OCI-LY1 (cell line): ENCODE results near the gene RXYLT1.
A peak's percentile ranks its signal among the peaks of the same experiment; 100 is the strongest.

Experiments
- H2AFZ ChIP-seq: fragments of 200-600 bp; sonication (generic), shearing (Covaris generic); 2 replicates; pipeline ENCODE4 v1.6.0; 2014; ENCODE audit warnings: antibody characterized with exemption, mild to moderate bottlenecking, low read length
- H3F3A ChIP-seq: fragments of 200-600 bp; sonication (generic), shearing (Covaris generic); 2 replicates; pipeline ENCODE4 v1.6.0; 2014; ENCODE audit warnings: mild to moderate bottlenecking, antibody characterized with exemption, low read length, moderate library complexity; ENCODE audit not compliant: insufficient read depth
- H3K27ac ChIP-seq: fragments of 200-600 bp; sonication (generic); 2 replicates; pipeline ENCODE4 v1.5.1; 2014; ENCODE audit warnings: low read length, mixed run types, mild to moderate bottlenecking, low read depth; ENCODE audit not compliant: poor library complexity, severe bottlenecking
- H3K27me3 ChIP-seq: fragments of 200-600 bp; sonication (generic); 2 replicates; pipeline ENCODE4 v1.6.0; 2014; ENCODE audit warnings: antibody characterized with exemption, mild to moderate bottlenecking, low read length, moderate library complexity; ENCODE audit not compliant: insufficient read depth
- H3K36me3 ChIP-seq: fragments of 200-600 bp; sonication (generic); 2 replicates; pipeline ENCODE4 v1.6.1; 2014; ENCODE audit warnings: mild to moderate bottlenecking, antibody characterized with exemption, low read length, moderate library complexity, mixed read lengths; ENCODE audit not compliant: insufficient read depth
- H3K4me1 ChIP-seq: fragments of 200-600 bp; sonication (generic); 2 replicates; pipeline ENCODE4 v1.5.1; 2014; ENCODE audit warnings: mild to moderate bottlenecking, low read length, moderate library complexity; ENCODE audit not compliant: insufficient read depth, severe bottlenecking
- H3K4me2 ChIP-seq: fragments of 200-600 bp; sonication (generic), shearing (Covaris generic); 2 replicates; pipeline ENCODE4 v1.6.1; 2014; ENCODE audit warnings: low read length
- H3K4me3 ChIP-seq: fragments of 200-600 bp; sonication (generic); 2 replicates; pipeline ENCODE4 v1.5.1; 2014; ENCODE audit warnings: low read length, low read depth, mild to moderate bottlenecking, mixed read lengths; ENCODE audit not compliant: poor library complexity, severe bottlenecking
- H3K79me2 ChIP-seq: fragments of 200-600 bp; shearing (Covaris generic); 2 replicates; pipeline ENCODE4 v1.6.1; 2016; ENCODE audit warnings: mixed run types, low read length, mixed read lengths; ENCODE audit not compliant: insufficient read depth
- H3K9ac ChIP-seq: fragments of 200-600 bp; sonication (generic), shearing (Covaris generic); 2 replicates; pipeline ENCODE4 v1.6.1; 2014; ENCODE audit warnings: mild to moderate bottlenecking, low read length, mixed read lengths
- H3K9me2 ChIP-seq: fragments of 200-600 bp; sonication (generic), shearing (Covaris generic); 2 replicates; pipeline ENCODE4 v1.6.1; 2014; ENCODE audit warnings: low read depth, mild to moderate bottlenecking, low read length, mixed read lengths
- H3K9me3 ChIP-seq: fragments of 200-600 bp; shearing (Covaris generic); 2 replicates; pipeline ENCODE4 v1.6.1; 2014; ENCODE audit warnings: low read length, mixed read lengths
- H4K20me1 ChIP-seq: fragments of 200-600 bp; sonication (generic), shearing (Covaris generic); 2 replicates; pipeline ENCODE4 v1.6.0; 2016; ENCODE audit warnings: mild to moderate bottlenecking, low read length; ENCODE audit not compliant: insufficient read depth
- EZH2 ChIP-seq: fragments of 200-600 bp; sonication (generic), shearing (Covaris generic); IDR thresholded peaks from 2 replicates; pipeline ENCODE4 v1.8.0; 2017; ENCODE audit warnings: borderline replicate concordance, mixed run types, mild to moderate bottlenecking, antibody characterized with exemption, low read length, moderate library complexity, mixed read lengths
- TF ChIP-seq, protein P1 (sequence below): fragments of 200-600 bp; sonication (generic), shearing (Covaris generic); IDR thresholded peaks from 2 replicates; pipeline ENCODE4 v1.5.1; 2017; ENCODE audit warnings: mild to moderate bottlenecking, antibody characterized with exemption, low read length, moderate library complexity, mixed read lengths

The RXYLT1 gene

GRCh38 chr12:63822352-63822751, 42.6 kb downstream of the RXYLT1 start:
- H3K9me2 ChIP-seq: no peaks in the 10 kb centered on the region
- no peaks in the 10 kb centered on the region for H3F3A ChIP-seq
- H3K9ac ChIP-seq: no peak overlapping the region
- no peak overlapping the region for H3K4me3 ChIP-seq
- H3K4me2 ChIP-seq: no peak overlapping the region
- no peaks in the 10 kb centered on the region for H3K79me2 ChIP-seq
- no peaks in the 10 kb centered on the region for H4K20me1 ChIP-seq
- no peak for TF ChIP-seq EZH2
- TF ChIP-seq, protein P1, sequence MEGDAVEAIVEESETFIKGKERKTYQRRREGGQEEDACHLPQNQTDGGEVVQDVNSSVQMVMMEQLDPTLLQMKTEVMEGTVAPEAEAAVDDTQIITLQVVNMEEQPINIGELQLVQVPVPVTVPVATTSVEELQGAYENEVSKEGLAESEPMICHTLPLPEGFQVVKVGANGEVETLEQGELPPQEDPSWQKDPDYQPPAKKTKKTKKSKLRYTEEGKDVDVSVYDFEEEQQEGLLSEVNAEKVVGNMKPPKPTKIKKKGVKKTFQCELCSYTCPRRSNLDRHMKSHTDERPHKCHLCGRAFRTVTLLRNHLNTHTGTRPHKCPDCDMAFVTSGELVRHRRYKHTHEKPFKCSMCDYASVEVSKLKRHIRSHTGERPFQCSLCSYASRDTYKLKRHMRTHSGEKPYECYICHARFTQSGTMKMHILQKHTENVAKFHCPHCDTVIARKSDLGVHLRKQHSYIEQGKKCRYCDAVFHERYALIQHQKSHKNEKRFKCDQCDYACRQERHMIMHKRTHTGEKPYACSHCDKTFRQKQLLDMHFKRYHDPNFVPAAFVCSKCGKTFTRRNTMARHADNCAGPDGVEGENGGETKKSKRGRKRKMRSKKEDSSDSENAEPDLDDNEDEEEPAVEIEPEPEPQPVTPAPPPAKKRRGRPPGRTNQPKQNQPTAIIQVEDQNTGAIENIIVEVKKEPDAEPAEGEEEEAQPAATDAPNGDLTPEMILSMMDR: no peak
- no peak overlapping the region for H2AFZ ChIP-seq
- no peaks in the 10 kb centered on the region for H3K27me3 ChIP-seq
- H3K4me1 ChIP-seq: no peaks in the 10 kb centered on the region
- H3K27ac ChIP-seq: no peak overlapping the region
- H3K9me3 ChIP-seq: no peaks in the 10 kb centered on the region
- no peaks in the 10 kb centered on the region for H3K36me3 ChIP-seq

DNA sequence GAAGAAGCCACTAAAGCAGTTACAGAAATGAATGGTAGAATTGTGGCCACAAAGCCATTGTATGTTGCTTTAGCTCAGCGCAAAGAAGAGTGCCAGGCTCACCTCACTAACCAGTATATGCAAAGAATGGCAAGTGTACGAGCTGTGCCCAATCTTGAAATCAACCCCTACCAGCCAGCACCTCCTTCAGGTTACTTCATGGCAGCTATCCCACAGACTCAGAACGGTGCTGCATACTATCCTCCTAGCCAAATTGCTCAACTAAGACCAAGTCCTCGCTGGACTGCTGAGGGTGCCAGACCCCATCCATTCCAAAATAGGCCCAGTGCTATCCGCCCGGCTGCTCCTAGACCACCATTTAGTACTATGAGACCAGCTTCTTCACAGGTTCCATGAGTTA, 43.3 kb downstream of the RXYLT1 start:
- no peaks in the 10 kb centered on the region for H4K20me1 ChIP-seq
- H3K4me2 ChIP-seq: no peak overlapping the region
- no peaks in the 10 kb centered on the region for H3K36me3 ChIP-seq
- H3K27me3 ChIP-seq: no peaks in the 10 kb centered on the region
- no peaks in the 10 kb centered on the region for H3K4me1 ChIP-seq
- no peak overlapping the region for H3K4me3 ChIP-seq
- no peaks in the 10 kb centered on the region for H3K79me2 ChIP-seq
- no peaks in the 10 kb centered on the region for H3K9me2 ChIP-seq
- no peak overlapping the region for H2AFZ ChIP-seq
- no peaks in the 10 kb centered on the region for H3K9me3 ChIP-seq
- H3F3A ChIP-seq: no peaks in the 10 kb centered on the region
- TF ChIP-seq, protein P1: no peak
- TF ChIP-seq EZH2: no peak
- H3K27ac ChIP-seq: no peak overlapping the region
- H3K9ac ChIP-seq: no peak overlapping the region

DNA sequence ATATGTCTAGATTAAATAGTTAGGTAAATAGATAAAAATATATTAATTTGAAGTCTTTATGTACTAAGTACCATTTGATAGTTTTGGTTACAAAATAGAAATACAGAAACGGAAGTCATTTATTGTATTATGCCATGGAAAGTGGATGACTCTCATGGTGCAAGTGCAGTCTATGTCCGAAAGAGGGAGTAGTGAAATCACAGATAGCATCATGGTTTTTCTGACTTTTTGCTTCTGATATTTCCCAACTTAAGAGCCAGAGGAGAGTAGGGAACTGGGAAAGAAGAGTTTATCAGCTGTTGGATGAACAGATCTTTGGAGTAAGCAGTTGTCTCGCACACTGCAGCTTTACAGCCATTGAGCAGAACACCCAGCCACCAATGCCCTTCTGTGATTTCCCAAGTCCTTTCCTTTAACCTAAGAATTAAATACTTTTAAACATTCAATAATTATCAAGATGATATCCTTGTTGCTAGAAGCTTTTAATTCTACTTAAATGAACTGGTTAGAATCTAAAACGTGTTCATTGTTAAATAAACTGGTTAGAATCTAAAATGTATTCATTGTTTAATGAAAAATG, 46.4 kb downstream of the RXYLT1 start:
- TF ChIP-seq, protein P1: peak; percentile 82
- TF ChIP-seq EZH2: no peak
- no peaks in the 10 kb centered on the region for H3K9me2 ChIP-seq
- H3K4me1 ChIP-seq: no peaks in the 10 kb centered on the region
- H2AFZ ChIP-seq: no peak overlapping the region
- no peaks in the 10 kb centered on the region; the same call in 1 of the 2 replicates for H3K9me3 ChIP-seq
- no peaks in the 10 kb centered on the region for H4K20me1 ChIP-seq
- H3K27ac ChIP-seq: no peak overlapping the region
- no peaks in the 10 kb centered on the region for H3K36me3 ChIP-seq
- H3F3A ChIP-seq: no peaks in the 10 kb centered on the region
- H3K4me3 ChIP-seq: no peak overlapping the region
- no peak overlapping the region for H3K9ac ChIP-seq
- H3K79me2 ChIP-seq: no peaks in the 10 kb centered on the region
- H3K27me3 ChIP-seq: no peaks in the 10 kb centered on the region
- no peak overlapping the region for H3K4me2 ChIP-seq
